SJSA1 (cell line): ENCODE results near the gene GRK2. TPM values are rescaled to one million over a fixed set of nuclear protein-coding genes. Genes with fewer than 3 reads are reported as not detected.
"Not testable (repeated sequence)": the region's sequence is repeated elsewhere in the genome, so short reads cannot be mapped to it uniquely, and the experiment has no call there.

Experiments
- DNase-seq, 2 experiments: peaks; one replicate each; pipeline ENCODE4 v3.0.0-alpha.2; 2015 to 2020; ENCODE audit warnings: low spot score in 2 of 2, low read depth in 1 of 2
- H3K27ac ChIP-seq: fragments of 250-450 bp; sonication (Bioruptor Pico); 2 replicates; pipeline ENCODE4 v1.5.1; 2020; ENCODE audit warnings: mild to moderate bottlenecking, moderate library complexity
- H3K27me3 ChIP-seq: fragments of 250-450 bp; sonication (Bioruptor Pico); replicated peaks from 2 replicates; pipeline ENCODE4 v1.5.1; 2020; ENCODE audit warnings: mild to moderate bottlenecking, moderate library complexity
- H3K36me3 ChIP-seq: fragments of 250-450 bp; sonication (Bioruptor Pico); 2 replicates; pipeline ENCODE4 v1.5.1; 2020; ENCODE audit warnings: mild to moderate bottlenecking
- H3K4me1 ChIP-seq: fragments of 250-450 bp; sonication (Bioruptor Pico); replicated peaks from 2 replicates; pipeline ENCODE4 v1.6.1; 2021; ENCODE audit warnings: mild to moderate bottlenecking
- H3K4me3 ChIP-seq: fragments of 250-450 bp; sonication (Bioruptor Pico); 2 replicates; pipeline ENCODE4 v1.5.1; 2020; ENCODE audit warnings: mild to moderate bottlenecking
- H3K9me3 ChIP-seq: fragments of 250-450 bp; sonication (Bioruptor Pico); replicated peaks from 2 replicates; pipeline ENCODE4 v1.5.1; 2020; ENCODE audit warnings: mild to moderate bottlenecking
- total RNA-seq: library from RNA; depleted of rRNA; stranded (reverse); fragments of >200 nt; shearing (Covaris generic); gene quantifications from 2 replicates; pipeline ENCODE4 v1.2.3, GENCODE V29; 2014

GRK2 gene
- total RNA-seq, 1 experiment from 2014 or later: 138 TPM

- peak overlapping the region; percentile 29 for H3K4me3 ChIP-seq
- H3K27ac ChIP-seq: not testable (repeated sequence)
These were observed 5.2 kb upstream of the GRK2 start for GRCh38 chr11:67260885-67261639.

GRCh38 chr11:67261640-67261945 lies 4.7 kb upstream of the GRK2 start:
- no peak for DNase-seq
- H3K9me3 ChIP-seq: no peaks in the 10 kb centered on the region
- H3K27me3 ChIP-seq: no peaks in the 10 kb centered on the region
- peaks cover 9% of the 10 kb centered on the region for H3K36me3 ChIP-seq
- no peak overlapping the region for H3K27ac ChIP-seq
- H3K4me3 ChIP-seq: no peak overlapping the region; the same call in 1 of the 2 replicates
- H3K4me1 ChIP-seq: peaks cover 24% of the 10 kb centered on the region

More at GRCh38 chr11:67260885-67261639, 5.2 kb upstream of the GRK2 start:
- peak; percentile 70 to 88 for DNase-seq
- Histone ChIP-seq H3K4me1 (peaks cover 23% of the 10 kb centered on the region), H3K36me3 (peaks cover 11% of the 10 kb centered on the region)
- H3K9me3 ChIP-seq, H3K27me3 ChIP-seq: not testable (repeated sequence)

- H3K4me1 ChIP-seq: peaks cover 26% of the 10 kb centered on the region
- no peak overlapping the region for H3K4me3 ChIP-seq
- H3K27ac ChIP-seq: no peak overlapping the region
- H3K27me3 ChIP-seq: no peaks in the 10 kb centered on the region
- no peaks in the 10 kb centered on the region for H3K9me3 ChIP-seq
- peaks cover 9% of the 10 kb centered on the region for H3K36me3 ChIP-seq
- no peak for DNase-seq
These were observed 4.2 kb upstream of the GRK2 start for GRCh38 chr11:67261946-67262681.

GRCh38 chr11:67262731-67263675 lies 3.3 kb upstream of the GRK2 start:
- no peak overlapping the region for H3K27ac ChIP-seq
- no peak overlapping the region for H3K4me3 ChIP-seq
- no peaks in the 10 kb centered on the region for H3K9me3 ChIP-seq
- no peaks in the 10 kb centered on the region for H3K27me3 ChIP-seq
- H3K4me1 ChIP-seq: peaks cover 35% of the 10 kb centered on the region
- peak; percentile 85 to 95 for DNase-seq
- peaks cover 15% of the 10 kb centered on the region for H3K36me3 ChIP-seq

- peaks cover 36% of the 10 kb centered on the region for H3K4me1 ChIP-seq
- peaks cover 28% of the 10 kb centered on the region for H3K36me3 ChIP-seq
- H3K4me3 ChIP-seq: no peak overlapping the region
- no peaks in the 10 kb centered on the region for H3K9me3 ChIP-seq
- no peaks in the 10 kb centered on the region for H3K27me3 ChIP-seq
- H3K27ac ChIP-seq: no peak overlapping the region
- DNase-seq: no peak
These were observed 2.0 kb upstream of the GRK2 start for GRCh38 chr11:67264260-67264659.

GRCh38 chr11:67264877-67265632 lies 1.2 kb upstream of the GRK2 start:
- H3K4me1 ChIP-seq: peaks cover 36% of the 10 kb centered on the region
- H3K36me3 ChIP-seq: peaks cover 36% of the 10 kb centered on the region
- H3K27me3 ChIP-seq: no peaks in the 10 kb centered on the region
- no peak overlapping the region for H3K4me3 ChIP-seq
- H3K9me3 ChIP-seq: no peaks in the 10 kb centered on the region
- DNase-seq: no peak
- H3K27ac ChIP-seq: no peak overlapping the region

GRCh38 chr11:67265633-67266448 lies 432 bp upstream of the GRK2 start:
- no peak overlapping the region for H3K27ac ChIP-seq
- peaks cover 35% of the 10 kb centered on the region for H3K4me1 ChIP-seq
- H3K36me3 ChIP-seq: peaks cover 43% of the 10 kb centered on the region
- DNase-seq: peak; percentile 78 to 83
- H3K9me3 ChIP-seq: no peaks in the 10 kb centered on the region
- H3K4me3 ChIP-seq: peak overlapping the region; percentile 30
- H3K27me3 ChIP-seq: no peaks in the 10 kb centered on the region

- no peaks in the 10 kb centered on the region for H3K9me3 ChIP-seq
These were observed 1.2 kb downstream of the GRK2 start for GRCh38 chr11:67267188-67268080.

GRCh38 chr11:67268081-67268961 lies 2.0 kb downstream of the GRK2 start:
- H3K4me1 ChIP-seq: peaks cover 29% of the 10 kb centered on the region
- H3K9me3 ChIP-seq: no peaks in the 10 kb centered on the region
- H3K27me3 ChIP-seq: no peaks in the 10 kb centered on the region
- H3K4me3 ChIP-seq: peak overlapping the region; percentile 97; the same call in 1 of the 2 replicates
- no peak for DNase-seq
- peaks cover 68% of the 10 kb centered on the region for H3K36me3 ChIP-seq
- H3K27ac ChIP-seq: no peak overlapping the region

More at GRCh38 chr11:67267188-67268080, 1.2 kb downstream of the GRK2 start:
- Histone ChIP-seq H3K4me3 (peak overlapping the region; percentile 97), H3K4me1 (peaks cover 29% of the 10 kb centered on the region), H3K36me3 (peaks cover 59% of the 10 kb centered on the region), H3K27ac (no peak overlapping the region; the same call in 1 of the 2 replicates), H3K27me3 (no peaks in the 10 kb centered on the region)
- peak in 1 of 2 experiments; percentile 51 for DNase-seq

GRCh38 chr11:67268962-67269268 lies 2.6 kb downstream of the GRK2 start:
- peaks cover 74% of the 10 kb centered on the region for H3K36me3 ChIP-seq
- no peaks in the 10 kb centered on the region for H3K27me3 ChIP-seq
- peaks cover 34% of the 10 kb centered on the region for H3K4me1 ChIP-seq
- no peak for DNase-seq
- no peaks in the 10 kb centered on the region for H3K9me3 ChIP-seq
- H3K27ac ChIP-seq: no peak overlapping the region
- H3K4me3 ChIP-seq: no peak overlapping the region
